MM.1S (cell line): ENCODE measurements around the gene POLD2.

Experiments used
- CTCF ChIP-seq: fragments of 300-600 bp; sonication (generic); IDR thresholded peaks from 2 replicates; pipeline ENCODE4 v1.5.1; 2016; ENCODE audit warnings: antibody characterized with exemption, low read length, mixed read lengths
- EZH2 ChIP-seq: fragments of 300-600 bp; sonication (generic); optimal IDR thresholded peaks from 2 replicates; pipeline ENCODE3; 2017; ENCODE audit warnings: low read depth, mild to moderate bottlenecking, antibody characterized with exemption, low read length, mixed read lengths
- EZH2phosphoT487 ChIP-seq: fragments of 300-600 bp; sonication (generic); IDR thresholded peaks from 2 replicates; pipeline ENCODE4 v1.6.1; 2018; ENCODE audit warnings: antibody characterized with exemption, low read length

- TF ChIP-seq EZH2, result no peak
- no peak for TF ChIP-seq CTCF
- no peak for TF ChIP-seq EZH2phosphoT487
These were observed 25.0 kb downstream of the POLD2 start for GRCh38 chr7:44098092-44099068.
